ENCODE results near the gene RPL41.

DNA sequence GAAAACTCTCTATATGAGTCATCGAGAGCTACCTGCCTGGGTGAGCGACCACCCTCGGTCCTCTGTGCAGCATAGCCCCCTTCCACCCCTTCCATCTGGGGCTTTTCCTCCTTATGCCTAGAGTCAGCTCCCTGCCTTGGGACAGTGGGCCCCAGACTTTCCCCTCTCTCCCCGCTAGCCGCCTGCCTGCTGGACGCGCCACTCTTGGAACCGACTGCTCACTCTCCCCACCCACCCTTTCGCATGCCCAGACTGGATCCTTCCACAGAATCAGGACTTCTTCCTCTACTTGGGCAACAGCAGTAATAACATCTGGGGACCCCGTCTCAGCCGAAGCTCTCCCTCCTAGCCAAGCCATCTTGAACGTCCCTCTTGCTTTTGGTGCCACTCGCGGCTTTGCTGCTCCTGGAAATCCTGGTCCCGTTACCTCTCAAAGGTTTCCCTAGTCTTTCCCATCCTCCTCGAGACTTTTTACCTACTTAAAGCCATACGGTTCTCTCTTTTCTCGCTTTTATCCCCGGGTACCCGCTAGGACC is 12.3 kb downstream of the RPL41 start:
- TF ChIP-seq POLR2AphosphoS5 (IDR thresholded peaks at IDR 0.05) (no peak), CTCF (IDR thresholded peaks at IDR 0.05) (no peak), POLR2A (IDR thresholded peaks at IDR 0.05) (no peak), EP300 (IDR thresholded peaks at IDR 0.05) (no peak)

Data from upper lobe of left lung (tissue), 4 donors.